ENCODE results near the gene FCRLB.

The FCRLB gene

DNA sequence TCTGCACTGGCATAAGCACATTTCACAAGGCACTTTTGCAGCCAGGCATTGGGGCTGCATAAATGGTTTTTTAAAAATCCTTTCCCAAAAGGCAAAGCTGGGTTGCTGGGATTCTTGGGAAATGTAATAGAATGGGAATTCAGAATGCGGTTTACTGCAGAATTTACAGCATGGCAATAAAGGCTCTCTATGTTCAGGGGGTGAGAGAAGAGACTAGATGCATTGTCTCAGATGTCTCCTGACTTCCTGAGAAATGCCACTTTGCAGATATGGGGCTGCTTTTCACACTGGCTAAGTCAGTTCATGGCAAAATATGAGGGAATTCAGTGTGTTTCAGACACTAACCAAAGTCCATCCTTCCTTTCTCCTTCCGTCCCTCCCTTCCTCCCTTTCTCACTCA, 44.9 kb upstream of the FCRLB start:
- no peaks in the 10 kb centered on the region for H3K79me2 ChIP-seq (ENCODE audit: control insufficient read depth, low read length)
- H4K20me1 ChIP-seq (ENCODE audit: control insufficient read depth, insufficient read depth, low read depth, low read length) = no peaks in the 10 kb centered on the region
- no peaks in the 10 kb centered on the region for H3F3A ChIP-seq (ENCODE audit: control insufficient read depth, insufficient read depth)
- TF ChIP-seq, protein P1, sequence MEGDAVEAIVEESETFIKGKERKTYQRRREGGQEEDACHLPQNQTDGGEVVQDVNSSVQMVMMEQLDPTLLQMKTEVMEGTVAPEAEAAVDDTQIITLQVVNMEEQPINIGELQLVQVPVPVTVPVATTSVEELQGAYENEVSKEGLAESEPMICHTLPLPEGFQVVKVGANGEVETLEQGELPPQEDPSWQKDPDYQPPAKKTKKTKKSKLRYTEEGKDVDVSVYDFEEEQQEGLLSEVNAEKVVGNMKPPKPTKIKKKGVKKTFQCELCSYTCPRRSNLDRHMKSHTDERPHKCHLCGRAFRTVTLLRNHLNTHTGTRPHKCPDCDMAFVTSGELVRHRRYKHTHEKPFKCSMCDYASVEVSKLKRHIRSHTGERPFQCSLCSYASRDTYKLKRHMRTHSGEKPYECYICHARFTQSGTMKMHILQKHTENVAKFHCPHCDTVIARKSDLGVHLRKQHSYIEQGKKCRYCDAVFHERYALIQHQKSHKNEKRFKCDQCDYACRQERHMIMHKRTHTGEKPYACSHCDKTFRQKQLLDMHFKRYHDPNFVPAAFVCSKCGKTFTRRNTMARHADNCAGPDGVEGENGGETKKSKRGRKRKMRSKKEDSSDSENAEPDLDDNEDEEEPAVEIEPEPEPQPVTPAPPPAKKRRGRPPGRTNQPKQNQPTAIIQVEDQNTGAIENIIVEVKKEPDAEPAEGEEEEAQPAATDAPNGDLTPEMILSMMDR (IDR thresholded peaks at IDR 0.05; ENCODE audit: low read depth, low read length, poor library complexity, severe bottlenecking) = no peak
- TF ChIP-seq EZH2phosphoT487 (IDR thresholded peaks at IDR 0.05; ENCODE audit: borderline replicate concordance, low read length) = no peak
- no peaks in the 10 kb centered on the region for H3K36me3 ChIP-seq (ENCODE audit: control insufficient read depth, low read length)
- no peaks in the 10 kb centered on the region for H3K27me3 ChIP-seq (ENCODE audit: control insufficient read depth, low read length)
- no peak overlapping the region for H3K4me2 ChIP-seq (ENCODE audit: low read length)
- H3K4me3 ChIP-seq (ENCODE audit: low read length) = no peak overlapping the region
- no peaks in the 10 kb centered on the region for H3K9me2 ChIP-seq (replicated peaks; ENCODE audit: control insufficient read depth, low read length)
- H3K27ac ChIP-seq (ENCODE audit: low read depth, low read length) = no peak overlapping the region
- no peaks in the 10 kb centered on the region for H3K9me3 ChIP-seq (ENCODE audit: control insufficient read depth, insufficient read depth, low read length)
- peaks cover 5% of the 10 kb centered on the region for H3K4me1 ChIP-seq (ENCODE audit: control insufficient read depth, low read length)

DNA sequence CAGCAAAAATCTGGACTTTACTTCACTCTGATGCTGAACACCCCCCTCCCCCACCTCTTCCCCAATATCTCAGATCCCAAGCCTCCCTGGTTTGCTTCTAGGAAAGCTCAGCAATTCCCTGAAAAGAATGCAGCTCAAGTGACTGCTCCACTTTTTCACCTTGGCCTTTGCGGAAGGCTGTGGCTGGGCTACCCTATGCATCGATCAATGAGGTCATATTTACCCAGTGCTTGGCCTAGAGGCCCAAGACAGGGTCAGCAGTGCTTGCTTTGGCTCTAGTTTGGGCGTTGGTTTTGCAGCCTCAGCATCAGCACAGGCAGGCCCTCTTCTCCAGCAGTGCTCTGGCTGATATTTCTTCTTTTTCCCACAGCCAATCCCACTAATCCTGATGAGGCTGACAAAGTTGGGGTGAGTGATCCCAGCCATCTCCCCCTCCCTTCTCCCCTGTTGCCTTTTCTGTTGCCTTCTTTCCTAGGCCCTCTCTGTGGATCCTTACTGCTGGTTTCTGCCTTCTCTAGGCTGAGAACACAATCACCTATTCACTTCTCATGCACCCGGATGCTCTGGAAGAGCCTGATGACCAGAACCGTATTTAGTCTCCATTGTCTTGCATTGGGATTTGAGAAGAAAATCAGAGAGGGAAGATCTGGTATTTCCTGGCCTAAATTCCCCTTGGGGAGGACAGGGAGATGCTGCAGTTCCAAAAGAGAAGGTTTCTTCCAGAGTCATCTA, 44.2 kb upstream of the FCRLB start:
- Histone ChIP-seq H4K20me1 (ENCODE audit: control insufficient read depth, insufficient read depth, low read depth, low read length) (no peaks in the 10 kb centered on the region), H3K36me3 (ENCODE audit: control insufficient read depth, low read length) (no peaks in the 10 kb centered on the region), H3K27me3 (ENCODE audit: control insufficient read depth, low read length) (no peaks in the 10 kb centered on the region), H3K4me3 (ENCODE audit: low read length) (no peak overlapping the region), H3K9me3 (ENCODE audit: control insufficient read depth, insufficient read depth, low read length) (no peaks in the 10 kb centered on the region), H3K4me2 (ENCODE audit: low read length) (no peak overlapping the region), H3K79me2 (ENCODE audit: control insufficient read depth, low read length) (no peaks in the 10 kb centered on the region), H3F3A (ENCODE audit: control insufficient read depth, insufficient read depth) (no peaks in the 10 kb centered on the region), H3K27ac (ENCODE audit: low read depth, low read length) (no peak overlapping the region), H3K4me1 (ENCODE audit: control insufficient read depth, low read length) (peaks cover 5% of the 10 kb centered on the region), H3K9me2 (replicated peaks; ENCODE audit: control insufficient read depth, low read length) (no peaks in the 10 kb centered on the region)
- TF ChIP-seq, protein P1 (IDR thresholded peaks at IDR 0.05; ENCODE audit: low read depth, low read length, poor library complexity, severe bottlenecking) = no peak
- no peak for TF ChIP-seq EZH2phosphoT487 (IDR thresholded peaks at IDR 0.05; ENCODE audit: borderline replicate concordance, low read length)

DNA sequence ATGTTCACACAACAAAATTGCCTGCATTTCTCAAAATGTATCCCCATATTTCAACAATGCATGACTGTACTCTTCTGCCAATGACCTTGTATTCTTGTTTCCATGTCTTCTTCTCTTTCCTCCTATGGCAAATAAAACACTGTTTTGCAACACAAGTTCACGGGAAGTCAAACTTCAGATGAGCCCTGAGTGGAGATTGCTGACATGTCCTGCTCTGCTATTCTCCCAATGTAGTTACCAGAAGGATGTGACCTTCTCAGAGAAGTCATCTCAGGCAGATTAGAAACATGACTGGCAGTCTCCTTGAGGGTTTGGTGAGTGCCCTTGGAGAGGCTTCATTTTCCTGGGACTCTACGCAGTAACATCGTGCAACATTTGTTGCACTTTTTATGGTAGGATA, 42.8 kb upstream of the FCRLB start:
- H3K79me2 ChIP-seq (ENCODE audit: control insufficient read depth, low read length) = no peaks in the 10 kb centered on the region
- H3K27ac ChIP-seq (ENCODE audit: low read depth, low read length) = no peak overlapping the region
- no peaks in the 10 kb centered on the region for H3K9me3 ChIP-seq (ENCODE audit: control insufficient read depth, insufficient read depth, low read length)
- no peaks in the 10 kb centered on the region for H3K27me3 ChIP-seq (ENCODE audit: control insufficient read depth, low read length)
- no peaks in the 10 kb centered on the region for H3F3A ChIP-seq (ENCODE audit: control insufficient read depth, insufficient read depth)
- no peaks in the 10 kb centered on the region for H4K20me1 ChIP-seq (ENCODE audit: control insufficient read depth, insufficient read depth, low read depth, low read length)
- no peak overlapping the region for H3K4me2 ChIP-seq (ENCODE audit: low read length)
- H3K36me3 ChIP-seq (ENCODE audit: control insufficient read depth, low read length) = no peaks in the 10 kb centered on the region
- no peaks in the 10 kb centered on the region for H3K9me2 ChIP-seq (replicated peaks; ENCODE audit: control insufficient read depth, low read length)
- TF ChIP-seq, protein P1 (IDR thresholded peaks at IDR 0.05; ENCODE audit: low read depth, low read length, poor library complexity, severe bottlenecking) = no peak
- TF ChIP-seq EZH2phosphoT487 (IDR thresholded peaks at IDR 0.05; ENCODE audit: borderline replicate concordance, low read length) = no peak
- peaks cover 5% of the 10 kb centered on the region for H3K4me1 ChIP-seq (ENCODE audit: control insufficient read depth, low read length)
- no peak overlapping the region for H3K4me3 ChIP-seq (ENCODE audit: low read length)

All from DOHH2 (cell line).